Dendritic cell treated with granulocyte-macrophage colony-stimulating factor and Interleukin-4, amounts not matched to agents 40 ng/mL and 50 ng/mL, for 4 days (primary cell): ENCODE results near the gene AQP11.
"Not testable (repeated sequence)": the region's sequence is repeated elsewhere in the genome, so short reads cannot be mapped to it uniquely, and the experiment has no call there.

Experiments
- H3K27ac Mint-ChIP-seq: one replicate; pipeline ENCODE4 v1.8.0; 2022; ENCODE audit warnings: mild to moderate bottlenecking, mixed read lengths
- H3K27me3 Mint-ChIP-seq: one replicate; pipeline ENCODE4 v1.8.0; 2022; ENCODE audit warnings: mild to moderate bottlenecking, mixed read lengths
- H3K36me3 Mint-ChIP-seq: one replicate; pipeline ENCODE4 v1.8.0; 2022; ENCODE audit warnings: low read depth, mixed read lengths
- H3K4me1 Mint-ChIP-seq: one replicate; pipeline ENCODE4 v1.8.0; 2022; ENCODE audit warnings: low read depth, mixed read lengths
- H3K4me3 Mint-ChIP-seq: one replicate; pipeline ENCODE4 v1.8.0; 2022; ENCODE audit warnings: mild to moderate bottlenecking, moderate library complexity, mixed read lengths
- H3K9me3 Mint-ChIP-seq: one replicate; pipeline ENCODE4 v1.8.0; 2022; ENCODE audit warnings: mixed read lengths
- intact Hi-C: fragments of 100-400 bp; cut with micrococcal nuclease; formaldehyde crosslinking; loops from one replicate; pipeline ENCODE4 v1.15.0; 2022

The AQP11 gene

DNA sequence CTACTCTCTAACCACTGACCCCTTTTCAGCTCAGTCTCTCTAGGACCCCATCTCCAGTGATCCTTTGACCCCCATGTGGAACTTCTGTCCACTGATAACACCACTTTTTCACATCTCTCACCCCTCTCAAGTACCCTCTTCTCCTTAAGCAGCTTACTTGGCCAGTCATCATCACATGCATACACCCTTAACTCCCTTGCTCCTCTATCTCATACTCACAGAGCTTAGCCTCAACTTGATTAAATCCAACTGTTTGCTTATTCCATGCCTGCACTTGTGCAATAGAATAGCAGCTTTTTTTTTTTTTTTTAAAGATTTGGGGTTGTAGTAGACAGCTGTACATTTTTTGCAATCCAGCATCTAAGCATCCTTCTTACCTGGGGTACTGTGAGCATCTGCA is 22.2 kb downstream of the AQP11 start:
- Mint-ChIP-seq H3K36me3 (peaks cover 81% of the 10 kb centered on the region), H3K9me3 (no peaks in the 10 kb centered on the region)

DNA sequence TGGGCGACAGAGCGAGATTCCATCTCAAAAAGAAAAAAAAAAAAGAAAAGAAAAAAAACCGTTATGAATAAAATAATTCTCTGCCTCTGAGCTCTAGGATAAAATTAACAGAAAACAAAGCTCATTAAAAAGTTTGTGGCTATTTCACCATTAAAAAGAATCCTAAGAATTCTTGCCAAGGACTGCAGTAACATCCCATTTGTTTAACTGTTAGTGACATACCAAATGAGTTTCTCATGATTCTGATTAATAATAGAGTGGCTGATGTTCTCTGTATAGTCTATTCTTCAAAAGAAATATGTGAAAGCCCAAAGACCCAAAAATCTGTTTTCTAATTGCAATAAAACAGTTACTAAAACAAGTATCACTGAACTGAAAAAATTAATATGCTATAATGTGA is 28.1 kb downstream of the AQP11 start:
- Mint-ChIP-seq H3K4me3 (no peak overlapping the region), H3K9me3 (no peaks in the 10 kb centered on the region), H3K27me3 (no peaks in the 10 kb centered on the region), H3K36me3 (peaks cover 91% of the 10 kb centered on the region), H3K4me1 (no peaks in the 10 kb centered on the region), H3K27ac (no peak overlapping the region)
- intact Hi-C loops = no loop called here

More for the DNA sequence above, 22.2 kb downstream of the AQP11 start:
- Mint-ChIP-seq H3K27ac (no peak overlapping the region), H3K27me3 (no peaks in the 10 kb centered on the region), H3K4me1 (no peaks in the 10 kb centered on the region), H3K4me3 (no peak overlapping the region)
- intact Hi-C loops = no loop called here

GRCh38 chr11:77619576-77620198 is 29.9 kb downstream of the AQP11 start:
- Mint-ChIP-seq H3K9me3 (no peaks in the 10 kb centered on the region), H3K4me3 (no peak overlapping the region), H3K36me3 (peaks cover 96% of the 10 kb centered on the region), H3K27ac (no peak overlapping the region), H3K27me3 (no peaks in the 10 kb centered on the region), H3K4me1 (no peaks in the 10 kb centered on the region)
- intact Hi-C loops = no loop called here

GRCh38 chr11:77630157-77630710 is 40.5 kb downstream of the AQP11 start:
- Mint-ChIP-seq H3K4me3 (peak overlapping the region; percentile 50), H3K27me3 (no peaks in the 10 kb centered on the region), H3K4me1 (peaks cover 24% of the 10 kb centered on the region), H3K36me3 (peaks cover 62% of the 10 kb centered on the region), H3K27ac (peak overlapping the region; percentile 2), H3K9me3 (no peaks in the 10 kb centered on the region)
- intact Hi-C loops = loop anchor here (10.0 kb wide), 1 partner anchor 365 kb away; the partner anchor contains the start of gene INTS4

DNA sequence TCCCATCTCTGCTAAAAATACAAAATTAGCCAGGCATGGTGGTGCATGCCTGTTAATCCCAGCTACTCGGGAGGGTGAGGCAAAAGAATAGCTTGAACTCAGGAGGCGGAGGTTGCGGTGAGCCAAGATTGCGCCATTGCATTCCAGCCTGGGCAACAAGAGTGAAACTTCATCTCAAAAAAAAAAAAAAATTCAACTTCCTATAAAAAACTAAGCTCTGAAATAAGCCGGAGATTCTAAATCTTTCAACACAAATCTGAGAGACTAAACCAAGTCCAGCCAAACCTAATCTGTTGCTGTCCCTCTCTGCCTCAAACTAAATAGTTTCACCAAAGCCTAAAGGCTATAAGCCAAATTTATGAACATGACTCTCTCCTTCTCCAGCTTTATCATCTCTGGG is 44.2 kb downstream of the AQP11 start:
- peaks cover 50% of the 10 kb centered on the region for H3K36me3 Mint-ChIP-seq
- peak overlapping the region; percentile 94 for H3K27ac Mint-ChIP-seq
- peak overlapping the region; percentile 60 for H3K4me3 Mint-ChIP-seq

DNA sequence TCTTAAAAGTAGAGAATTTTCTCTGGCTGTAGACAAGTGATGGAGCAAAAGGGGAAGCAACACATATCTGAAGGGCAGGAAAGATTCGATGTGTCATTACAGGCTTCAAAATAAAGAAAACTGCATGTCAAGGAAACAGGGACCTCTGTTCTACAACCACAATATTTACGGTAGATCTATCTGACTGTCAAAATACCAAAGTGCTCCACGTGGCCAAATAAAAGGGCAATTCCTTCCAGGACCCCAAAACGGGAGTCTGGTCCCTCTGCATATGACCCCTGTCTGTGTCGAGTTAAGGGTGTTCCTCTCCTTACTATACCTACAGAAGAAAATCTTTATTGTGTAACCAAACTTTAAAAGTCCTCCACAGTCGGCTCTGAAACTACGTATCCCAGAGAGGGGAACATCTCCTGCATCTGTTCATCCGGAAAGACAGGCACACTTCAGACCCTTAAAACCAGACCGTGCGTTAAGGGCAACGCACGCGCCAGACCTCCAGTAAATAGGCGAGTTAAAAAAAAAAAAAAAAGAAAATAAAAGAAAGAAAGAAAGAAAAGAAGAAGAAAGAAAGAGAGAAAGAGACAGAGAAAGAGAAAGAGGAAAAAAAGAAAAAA is 47.1 kb downstream of the AQP11 start:
- Mint-ChIP-seq H3K36me3 (peaks cover 29% of the 10 kb centered on the region), H3K9me3 (peaks cover 9% of the 10 kb centered on the region), H3K27me3 (no peaks in the 10 kb centered on the region), H3K27ac (peak overlapping the region; percentile 94), H3K4me1 (peaks cover 34% of the 10 kb centered on the region), H3K4me3 (peak overlapping the region; percentile 92)
- intact Hi-C loops = loop anchor here (10.0 kb wide), 1 partner anchor 358 kb away; the partner anchor contains the start of gene INTS4

More for the DNA sequence above, 44.2 kb downstream of the AQP11 start:
- intact Hi-C loops = loop anchor here (10.0 kb wide), 1 partner anchor 361 kb away; the partner anchor contains the start of gene INTS4
- peaks cover 45% of the 10 kb centered on the region for H3K4me1 Mint-ChIP-seq
- H3K9me3 Mint-ChIP-seq, H3K27me3 Mint-ChIP-seq: not testable (repeated sequence)

- Mint-ChIP-seq H3K4me3 (peak within 1 kb of the TSS; percentile 92), H3K27ac (peak within 1 kb of the TSS; percentile 94), H3K27me3 (no peaks in the 10 kb centered on the region), H3K36me3 (peaks cover 26% of the 10 kb centered on the region), H3K9me3 (peaks cover 9% of the 10 kb centered on the region), H3K4me1 (peaks cover 34% of the 10 kb centered on the region)
- intact Hi-C loops = loop anchor here (10.0 kb wide), 1 partner anchor 357 kb away; the partner anchor contains the start of gene INTS4
Observed at GRCh38 chr11:77637345-77638165, 47.8 kb downstream of the AQP11 start, which contains the start of gene CLNS1A. Gene CLNS1A, minus strand, starts transcription at chr11:77637794. Its CDS starts 80 bp downstream, at chr11:77637714.

- H3K36me3 Mint-ChIP-seq = peaks cover 7% of the 10 kb centered on the region
- H3K4me1 Mint-ChIP-seq = peaks cover 12% of the 10 kb centered on the region
- intact Hi-C loops = no loop called here
- no peak overlapping the region for H3K4me3 Mint-ChIP-seq
- H3K27ac Mint-ChIP-seq = no peak overlapping the region
- H3K27me3 Mint-ChIP-seq = peaks cover 2% of the 10 kb centered on the region
- peaks cover 9% of the 10 kb centered on the region for H3K9me3 Mint-ChIP-seq
Observed at GRCh38 chr11:77642228-77642627, 52.5 kb downstream of the AQP11 start.

DNA sequence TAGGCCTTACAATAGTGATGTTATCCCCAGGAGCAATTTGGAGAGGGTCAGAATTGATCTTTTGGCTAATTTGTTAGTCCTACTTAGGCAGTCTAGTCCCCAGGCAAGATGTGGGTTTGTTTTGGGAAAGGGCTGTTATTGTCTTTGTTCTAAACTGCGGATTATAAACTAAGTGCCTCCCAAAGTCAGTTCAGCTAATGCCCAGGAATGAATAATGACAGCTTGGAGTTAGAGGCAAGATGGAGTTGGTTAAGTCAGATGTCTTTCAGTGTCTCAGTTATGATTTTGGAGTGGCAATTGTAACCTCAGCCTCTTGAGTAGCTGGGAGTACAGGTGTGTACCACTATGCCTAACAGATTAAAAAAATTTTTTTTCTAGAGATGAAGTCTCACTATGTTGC is 55.1 kb downstream of the AQP11 start:
- no peaks in the 10 kb centered on the region for H3K36me3 Mint-ChIP-seq
- H3K4me3 Mint-ChIP-seq = no peak overlapping the region
- peaks cover 9% of the 10 kb centered on the region for H3K9me3 Mint-ChIP-seq
- intact Hi-C loops = no loop called here
- H3K27me3 Mint-ChIP-seq = peaks cover 2% of the 10 kb centered on the region
- H3K27ac Mint-ChIP-seq = no peak overlapping the region
- peaks cover 7% of the 10 kb centered on the region for H3K4me1 Mint-ChIP-seq

GRCh38 chr11:77647654-77648305 is 58.0 kb downstream of the AQP11 start:
- H3K4me1 Mint-ChIP-seq = peaks cover 7% of the 10 kb centered on the region
- H3K4me3 Mint-ChIP-seq = no peak overlapping the region
- intact Hi-C loops = no loop called here
- H3K27ac Mint-ChIP-seq = no peak overlapping the region
- no peaks in the 10 kb centered on the region for H3K9me3 Mint-ChIP-seq
- peaks cover 2% of the 10 kb centered on the region for H3K27me3 Mint-ChIP-seq
- H3K36me3 Mint-ChIP-seq = no peaks in the 10 kb centered on the region

GRCh38 chr11:77650123-77650522 is 60.4 kb downstream of the AQP11 start:
- Mint-ChIP-seq H3K27me3 (peaks cover 2% of the 10 kb centered on the region), H3K4me1 (no peaks in the 10 kb centered on the region), H3K36me3 (no peaks in the 10 kb centered on the region), H3K9me3 (no peaks in the 10 kb centered on the region), H3K27ac (no peak overlapping the region), H3K4me3 (no peak overlapping the region)
- intact Hi-C loops = no loop called here

- H3K27me3 Mint-ChIP-seq = no peaks in the 10 kb centered on the region
- H3K36me3 Mint-ChIP-seq = no peaks in the 10 kb centered on the region
- H3K27ac Mint-ChIP-seq = no peak overlapping the region
- no peaks in the 10 kb centered on the region for H3K9me3 Mint-ChIP-seq
- no peak overlapping the region for H3K4me3 Mint-ChIP-seq
- intact Hi-C loops = no loop called here
- no peaks in the 10 kb centered on the region for H3K4me1 Mint-ChIP-seq
Observed at GRCh38 chr11:77654770-77655434, 65.1 kb downstream of the AQP11 start.

GRCh38 chr11:77656362-77656761 is 66.6 kb downstream of the AQP11 start:
- Mint-ChIP-seq H3K36me3 (no peaks in the 10 kb centered on the region), H3K27ac (no peak overlapping the region), H3K9me3 (no peaks in the 10 kb centered on the region), H3K4me1 (peaks cover 10% of the 10 kb centered on the region), H3K4me3 (no peak overlapping the region), H3K27me3 (no peaks in the 10 kb centered on the region)
- intact Hi-C loops = no loop called here
